ENCODE results near the gene EGFL7.

Gene EGFL7

DNA sequence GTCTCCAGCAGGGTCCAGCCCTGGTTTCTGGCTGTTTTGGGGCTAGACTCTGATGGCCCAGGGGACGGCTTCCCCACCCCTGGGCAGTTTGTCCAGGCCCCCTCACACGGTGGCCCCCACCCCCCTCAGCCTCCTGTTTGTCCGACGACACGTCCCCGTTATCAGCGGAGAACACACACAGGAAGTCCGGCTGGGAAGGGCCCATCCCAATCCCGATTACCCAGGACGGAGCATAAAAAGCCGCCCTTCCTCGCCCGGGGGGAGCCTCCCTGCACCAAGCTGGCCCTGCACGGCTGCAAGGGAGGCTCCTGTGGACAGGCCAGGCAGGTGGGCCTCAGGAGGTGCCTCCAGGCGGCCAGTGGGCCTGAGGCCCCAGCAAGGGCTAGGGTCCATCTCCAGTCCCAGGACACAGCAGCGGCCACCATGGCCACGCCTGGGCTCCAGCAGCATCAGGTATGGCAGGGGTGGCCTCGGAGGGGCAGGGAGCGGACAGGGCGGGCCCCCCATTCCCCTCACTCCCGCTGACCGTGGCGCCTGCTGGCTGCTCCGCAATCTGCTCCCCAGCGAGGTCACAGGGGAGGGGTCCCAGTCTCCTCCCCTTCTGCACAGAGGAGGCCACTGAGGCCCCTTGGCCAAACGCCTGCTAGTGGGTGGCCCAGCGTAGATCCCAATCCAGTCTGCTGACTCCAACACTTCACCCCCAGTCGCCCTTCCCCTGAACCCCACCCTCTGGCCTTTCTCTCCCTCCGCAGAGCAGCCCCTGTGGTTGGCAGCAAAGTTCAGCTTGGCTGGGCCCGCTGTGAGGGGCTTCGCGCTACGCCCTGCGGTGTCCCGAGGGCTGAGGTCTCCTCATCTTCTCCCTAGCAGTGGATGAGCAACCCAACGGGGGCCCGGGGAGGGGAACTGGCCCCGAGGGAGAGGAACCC, at the start of gene EGFL7:
Gene EGFL7, plus strand, starts transcription at position 261 of the 926 bp plus-strand sequence. CDS start 5,367 bp downstream, outside the sequence.
- no peak for DNase-seq

DNA sequence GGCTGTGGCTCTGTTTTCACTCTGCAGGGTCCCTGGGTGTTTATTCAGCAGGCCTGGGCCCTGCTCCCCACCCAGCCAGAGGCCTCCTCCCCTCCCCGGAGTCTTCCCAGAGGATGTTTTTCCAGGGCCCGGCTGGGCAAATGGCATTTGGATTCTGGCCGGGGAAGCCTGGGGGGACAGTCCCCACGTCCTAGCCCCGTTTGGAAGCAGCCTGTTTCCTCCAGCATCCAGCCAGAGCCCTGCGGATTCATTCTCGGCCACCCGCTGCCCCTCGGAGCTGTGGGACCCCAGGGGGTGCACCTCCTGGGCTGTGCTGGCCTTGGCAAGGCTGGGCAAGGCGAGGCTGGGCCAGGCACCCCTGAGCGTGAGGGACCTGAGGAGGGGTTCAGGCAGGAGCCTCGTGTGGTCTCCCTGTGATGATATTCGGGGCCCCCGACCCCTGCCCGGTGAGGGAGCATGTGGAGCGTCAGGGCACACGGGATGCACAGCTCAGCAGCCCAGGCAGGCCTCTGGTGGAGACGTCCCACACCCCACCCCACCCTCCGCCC, 48.8 kb upstream of the EGFL7 start:
- DNase-seq = no peak

DNA sequence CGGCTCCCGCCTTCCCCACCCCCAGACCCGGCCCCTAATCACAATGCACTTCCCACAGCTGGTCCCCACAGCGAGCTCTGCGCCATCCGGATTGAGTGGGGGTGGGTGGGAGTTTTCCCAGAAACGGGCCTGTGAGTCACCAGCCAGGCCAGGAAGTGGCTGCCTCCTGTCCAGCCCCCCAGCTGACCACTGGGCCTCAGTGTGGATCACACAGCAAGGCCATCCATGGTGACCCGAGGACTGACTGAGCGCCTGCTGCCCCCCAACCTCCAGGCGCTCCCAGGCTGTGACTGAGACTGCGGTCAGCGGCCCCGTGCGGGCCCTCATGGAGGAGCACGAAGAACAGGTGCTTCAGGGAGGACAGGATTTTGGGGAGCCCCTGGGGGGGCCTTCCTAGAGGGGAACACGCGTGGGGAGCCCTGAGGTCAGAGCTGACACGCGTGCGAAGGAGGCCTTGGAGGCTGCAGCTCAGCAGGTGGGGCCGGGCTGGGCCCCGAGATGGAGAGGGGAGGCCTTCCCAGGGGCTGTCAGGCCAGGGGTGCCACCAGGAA, 48.3 kb upstream of the EGFL7 start:
- no peak for DNase-seq

DNA sequence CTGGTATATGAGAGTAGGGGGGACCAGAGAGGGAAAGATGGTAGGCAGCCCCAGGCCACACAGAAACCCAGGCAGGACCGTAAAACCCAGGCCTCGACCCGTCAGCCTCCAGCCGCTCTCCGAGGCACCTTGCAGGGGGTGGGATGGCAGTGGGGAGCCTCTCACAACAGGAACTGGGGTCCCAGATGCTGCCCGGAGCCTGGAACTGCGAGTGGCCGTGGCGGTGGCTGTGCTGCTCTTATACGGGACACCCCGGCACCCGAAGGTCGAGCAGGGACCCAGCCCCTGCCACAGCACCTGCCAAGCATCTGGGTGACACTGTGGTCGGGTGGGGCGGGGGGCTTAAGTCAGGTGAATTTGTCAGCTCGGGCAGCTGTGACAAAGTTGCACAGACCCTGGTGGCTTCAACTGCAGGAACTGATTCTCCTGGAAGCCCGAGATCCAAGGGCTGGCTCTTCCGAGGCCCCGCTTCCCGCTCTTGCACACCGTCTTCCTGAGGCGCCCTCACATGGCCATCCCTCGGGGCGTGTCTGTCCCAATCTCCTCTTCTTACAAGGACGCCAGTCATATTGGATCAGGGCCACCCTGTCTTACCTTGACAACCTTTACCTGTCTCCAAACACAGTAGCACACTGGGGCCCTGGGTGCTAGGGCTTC, 47.6 kb upstream of the EGFL7 start:
- DNase-seq = no peak

DNA sequence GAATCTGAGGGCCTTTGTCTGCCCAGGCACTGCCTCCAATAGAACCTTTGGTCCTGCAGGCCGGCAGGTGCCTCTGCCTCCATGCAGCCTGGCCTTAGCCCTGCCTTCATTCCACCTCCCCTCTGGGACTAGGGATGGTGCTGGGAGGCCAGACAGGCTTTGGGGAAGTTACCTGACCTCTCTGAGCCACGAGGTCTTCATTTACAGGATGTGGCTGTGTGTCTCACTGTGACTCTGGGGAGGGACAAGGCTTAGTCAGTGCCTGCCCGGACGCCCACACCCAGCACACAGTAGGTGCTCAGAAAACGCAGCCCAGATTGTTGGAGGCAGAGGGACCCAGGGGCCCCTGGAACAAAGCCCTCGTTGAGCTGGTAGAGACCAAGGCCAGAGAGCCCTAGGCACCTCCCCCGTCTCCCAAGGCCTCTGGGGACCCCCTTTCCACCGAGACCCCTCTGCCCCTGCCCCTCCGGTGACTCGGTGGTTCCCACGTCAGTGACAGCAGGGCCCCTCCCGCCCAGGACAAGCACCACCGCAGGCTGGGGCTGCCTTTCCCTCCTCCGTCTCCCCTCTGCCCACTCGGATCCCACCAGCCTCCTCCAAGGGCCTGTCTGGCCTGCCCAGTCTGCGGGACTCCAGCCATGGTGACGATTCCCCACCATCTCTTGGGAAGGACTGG, 46.9 kb upstream of the EGFL7 start:
- DNase-seq = no peak

DNA sequence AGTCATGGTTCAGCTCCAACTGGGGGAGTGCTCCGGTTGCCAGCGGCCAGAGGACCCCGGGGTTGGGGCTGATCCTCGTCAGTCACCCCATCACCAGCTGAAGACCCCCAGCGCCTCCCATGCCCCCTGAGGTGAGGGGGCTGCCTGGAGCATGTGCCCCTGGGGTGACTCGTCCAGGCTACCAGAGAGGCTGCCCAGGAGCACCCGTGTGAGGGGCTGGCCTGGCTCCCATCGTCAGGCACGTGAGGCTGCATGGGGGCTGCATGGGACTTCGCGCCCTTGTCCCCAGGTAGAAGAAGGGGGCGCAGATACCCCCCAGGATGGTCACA, 46.4 kb upstream of the EGFL7 start:
- no peak for DNase-seq

DNA sequence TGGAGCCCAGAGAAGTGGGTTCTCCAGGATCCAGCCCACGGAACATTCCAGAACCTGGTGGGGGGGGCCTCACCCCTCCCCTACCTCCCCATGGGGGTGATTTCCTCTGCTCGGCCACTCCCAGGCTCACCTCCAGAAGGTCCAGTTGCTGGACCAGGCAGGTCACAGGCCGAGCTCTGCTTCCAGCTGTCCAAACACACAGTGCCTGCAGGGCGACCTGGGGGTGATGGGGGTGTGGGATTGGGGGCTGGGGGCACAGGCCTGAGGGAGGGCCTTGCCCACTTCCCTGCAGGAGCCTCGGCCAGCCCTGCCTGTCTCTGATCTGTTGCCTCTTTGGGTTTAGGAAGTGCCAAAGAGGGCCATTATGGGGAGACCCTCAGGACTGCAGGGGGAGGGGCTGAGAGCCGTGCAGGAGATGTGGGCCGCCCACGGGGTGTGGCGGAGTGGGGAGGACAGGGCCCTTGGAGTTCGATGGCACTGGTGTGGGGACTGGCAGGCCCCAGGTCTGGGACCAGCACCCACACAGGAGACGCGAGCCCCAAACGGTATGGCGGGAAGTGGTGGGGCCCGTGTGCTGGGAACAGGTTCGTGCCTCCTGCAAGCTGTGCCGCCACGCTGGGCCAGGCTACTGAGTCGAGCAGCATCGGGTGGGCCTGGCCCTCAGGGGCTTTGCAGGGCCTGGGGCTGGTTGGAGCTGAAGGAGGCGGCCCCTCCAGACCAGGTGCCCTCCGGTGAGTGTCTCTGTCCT, 45.6 kb upstream of the EGFL7 start:
- DNase-seq = no peak

DNA sequence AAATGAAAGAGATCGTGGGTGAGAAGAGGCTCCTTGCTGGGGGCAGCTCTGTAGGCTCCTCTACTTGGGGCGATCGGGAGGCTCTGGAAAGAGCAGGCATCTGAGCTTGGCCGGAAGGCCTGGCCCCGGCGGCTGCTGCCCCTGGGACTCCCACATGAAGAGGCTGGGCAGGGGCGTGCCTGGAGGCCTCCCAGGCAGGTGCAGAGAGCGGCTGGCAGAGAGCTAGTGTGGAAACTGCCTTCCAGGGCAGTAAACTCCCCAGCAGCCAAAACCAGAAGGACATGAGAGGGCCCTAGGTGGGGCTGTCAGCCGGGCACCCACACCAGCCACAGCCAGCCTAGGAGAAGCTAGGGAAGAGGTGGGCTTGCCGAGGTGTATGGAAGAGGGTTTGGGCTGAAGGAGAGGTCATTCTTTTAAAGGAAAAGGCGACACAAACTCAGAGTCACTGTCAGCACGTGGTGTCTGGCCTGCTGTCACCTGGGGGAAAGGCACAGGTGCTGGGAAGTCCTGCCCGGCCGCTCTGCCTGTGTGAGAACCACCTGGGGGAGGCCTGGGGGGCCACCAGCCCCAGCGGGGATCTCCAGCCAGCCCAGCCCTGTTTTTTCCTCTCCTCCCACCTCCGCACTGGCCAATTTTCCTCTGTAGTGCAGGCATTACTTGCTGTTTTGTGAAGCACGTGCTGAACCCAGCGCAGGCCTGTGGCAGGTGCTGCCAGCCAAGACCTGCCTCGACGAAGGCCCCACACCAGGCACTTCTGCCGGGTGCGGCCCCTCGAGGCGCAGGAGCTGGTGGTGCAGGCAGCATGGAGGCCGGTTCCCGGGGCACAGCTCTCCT, 44.8 kb upstream of the EGFL7 start:
- DNase-seq = no peak

DNA sequence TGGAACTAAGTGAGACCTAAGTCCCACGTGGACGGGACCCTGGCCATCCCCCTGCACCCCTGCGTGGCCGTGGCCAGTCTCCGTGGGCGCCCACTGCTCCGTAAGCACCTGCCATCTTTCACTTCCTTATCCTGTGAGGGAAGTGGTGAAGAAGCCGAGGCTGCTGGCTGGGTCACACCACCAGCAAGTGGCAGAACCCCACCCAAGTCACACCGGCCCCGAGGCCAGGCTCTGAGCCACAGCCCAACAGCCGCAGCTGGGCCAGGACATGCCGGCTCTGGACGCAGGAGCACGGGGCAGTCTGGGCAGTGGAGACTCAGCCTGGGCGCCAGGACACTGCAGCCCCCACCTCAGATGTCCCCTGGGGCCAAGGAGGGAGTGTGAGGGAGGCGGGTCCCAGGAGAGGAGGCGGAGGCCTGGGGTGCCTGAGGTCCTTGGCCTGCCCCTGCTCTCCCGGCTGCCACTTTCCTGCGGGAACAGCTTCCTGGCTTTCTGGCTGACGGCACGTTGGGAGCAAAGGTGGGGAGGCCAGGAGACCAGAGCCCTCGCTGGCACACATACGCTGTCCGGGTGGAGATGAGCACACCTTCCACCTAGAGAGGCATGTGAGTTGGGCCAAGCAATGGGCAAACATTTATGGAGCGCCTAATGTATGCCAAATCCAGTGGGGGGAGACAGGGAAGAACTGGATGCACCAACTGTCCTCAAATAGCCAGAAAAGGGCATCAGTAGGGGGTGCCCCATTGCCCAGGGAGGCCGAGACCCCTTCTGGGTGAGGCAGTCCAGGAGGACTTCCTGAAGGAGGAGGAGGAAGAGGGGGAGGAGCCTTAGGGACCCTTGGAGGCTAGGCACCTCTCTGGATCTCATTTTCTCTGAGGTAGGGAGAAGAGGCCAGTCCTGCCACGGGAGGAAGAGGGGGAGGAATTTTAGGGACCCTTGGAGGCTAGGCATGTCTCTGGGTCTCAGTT, 43.9 kb upstream of the EGFL7 start:
- no peak for DNase-seq

DNA sequence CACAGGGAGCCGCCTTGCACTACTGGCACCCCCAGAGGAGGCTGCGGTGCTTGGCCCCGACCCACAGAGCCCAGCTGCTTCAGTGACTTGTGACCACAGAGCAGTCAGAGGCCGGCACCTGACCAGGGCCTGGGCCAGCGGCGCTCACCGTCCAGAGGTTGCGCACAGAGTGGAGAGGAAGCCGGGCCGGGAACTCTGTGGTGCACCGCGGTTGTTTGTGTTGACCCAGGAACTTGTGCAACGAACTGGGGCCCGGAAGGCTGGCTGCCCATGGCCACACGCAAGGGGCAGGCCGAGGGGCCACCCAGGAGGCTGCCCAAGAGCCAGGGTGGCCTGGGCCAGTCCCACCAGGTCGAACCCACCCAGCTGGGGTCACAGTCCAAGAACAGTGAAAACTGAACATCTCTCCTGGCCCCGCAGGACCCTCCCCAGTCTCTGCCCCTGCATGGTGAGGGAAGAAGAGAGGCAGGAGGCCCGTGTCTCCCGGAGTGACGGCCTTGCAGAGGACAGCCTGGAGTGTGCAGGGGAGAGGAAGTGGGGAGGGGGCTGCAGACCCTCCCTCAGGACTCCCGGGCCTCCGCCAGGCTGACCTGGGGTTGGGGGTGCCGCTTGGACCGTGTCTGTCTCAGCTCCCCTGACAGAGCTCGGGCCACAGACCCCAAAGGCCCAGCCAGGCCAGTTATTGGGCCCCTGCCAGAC, 42.8 kb upstream of the EGFL7 start:
- no peak for DNase-seq

DNA sequence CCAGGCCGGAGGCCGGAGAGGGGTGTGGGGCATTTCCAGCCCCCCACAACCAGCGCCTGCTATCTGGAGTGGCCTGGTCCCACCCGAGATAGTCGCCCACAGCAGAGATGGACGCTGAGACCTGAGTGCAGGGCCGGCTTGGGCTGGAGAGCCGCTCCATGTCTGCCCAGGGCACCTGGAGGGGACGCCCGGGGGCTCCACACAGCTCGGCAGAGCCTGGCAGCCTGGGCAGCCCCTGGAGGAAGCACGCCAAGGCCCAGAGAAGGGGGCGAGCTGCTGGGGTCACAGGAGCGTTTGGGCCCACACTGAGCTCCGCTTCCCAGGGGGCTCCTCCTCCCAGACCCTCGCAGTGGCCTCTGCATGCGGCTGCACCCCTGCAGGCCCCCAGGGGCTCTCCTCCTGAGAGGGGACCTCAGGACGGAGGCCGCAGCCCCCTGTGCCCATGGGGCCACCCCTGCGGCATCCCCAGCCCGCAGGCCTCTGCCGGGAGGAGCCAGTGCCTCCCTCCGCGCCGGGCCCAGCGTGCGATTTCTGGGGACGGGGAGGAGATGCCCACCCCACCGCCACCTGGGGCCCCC, 42.2 kb upstream of the EGFL7 start:
- no peak for DNase-seq

DNA sequence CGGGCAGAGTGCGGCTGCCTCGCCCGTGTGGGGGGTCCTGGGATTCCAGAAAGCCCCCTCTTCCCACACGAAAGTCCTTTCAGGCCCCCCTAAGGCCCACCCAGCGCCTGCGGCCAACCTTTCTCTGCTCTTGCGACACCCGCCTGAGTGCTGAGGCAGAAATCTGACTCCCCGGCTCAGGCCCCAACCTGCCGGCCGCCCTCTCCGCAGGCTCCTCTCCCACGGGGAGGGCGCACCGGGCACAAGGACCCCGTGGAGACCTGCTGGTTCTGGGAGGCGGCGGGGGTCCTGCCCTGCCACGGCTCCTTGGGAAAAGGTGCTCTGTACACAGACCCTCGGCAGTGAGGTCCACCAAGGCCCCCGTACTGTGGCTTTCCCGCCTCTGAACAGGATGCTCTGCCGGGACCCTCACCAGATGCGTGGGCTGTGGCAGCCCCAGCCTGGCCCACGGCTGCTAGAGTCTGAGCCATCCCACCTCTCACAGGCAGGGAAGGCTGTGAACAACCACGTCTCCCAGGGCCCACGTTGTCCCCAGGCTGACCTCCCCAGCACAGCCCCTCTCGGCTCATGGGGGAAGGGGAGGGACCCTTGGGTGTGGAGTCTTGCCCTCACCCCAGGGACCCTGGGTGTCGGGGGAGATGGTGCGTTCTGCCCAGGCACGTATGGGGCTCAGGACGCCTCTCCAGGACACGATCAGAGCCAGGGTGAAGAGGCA, 41.5 kb upstream of the EGFL7 start:
- no peak for DNase-seq

DNA sequence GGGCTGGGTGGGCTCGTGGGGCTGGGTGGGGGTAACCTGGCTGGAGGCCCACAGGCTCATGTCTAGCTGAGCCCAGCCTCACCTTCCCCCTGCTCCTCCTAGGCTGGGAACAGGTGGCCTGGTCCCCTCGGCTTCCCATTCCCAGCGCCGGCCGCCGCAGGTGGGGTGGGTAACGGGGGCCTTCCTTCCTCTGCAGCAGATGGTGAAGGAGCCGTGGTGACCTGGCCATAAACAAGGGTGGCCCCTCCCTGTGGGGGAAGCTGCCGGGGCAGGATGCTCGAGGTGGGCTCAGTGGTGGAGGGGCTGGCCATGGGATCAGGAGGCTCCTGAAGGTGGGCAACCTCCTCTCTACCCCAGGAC, 41.0 kb upstream of the EGFL7 start:
- DNase-seq = no peak

DNA sequence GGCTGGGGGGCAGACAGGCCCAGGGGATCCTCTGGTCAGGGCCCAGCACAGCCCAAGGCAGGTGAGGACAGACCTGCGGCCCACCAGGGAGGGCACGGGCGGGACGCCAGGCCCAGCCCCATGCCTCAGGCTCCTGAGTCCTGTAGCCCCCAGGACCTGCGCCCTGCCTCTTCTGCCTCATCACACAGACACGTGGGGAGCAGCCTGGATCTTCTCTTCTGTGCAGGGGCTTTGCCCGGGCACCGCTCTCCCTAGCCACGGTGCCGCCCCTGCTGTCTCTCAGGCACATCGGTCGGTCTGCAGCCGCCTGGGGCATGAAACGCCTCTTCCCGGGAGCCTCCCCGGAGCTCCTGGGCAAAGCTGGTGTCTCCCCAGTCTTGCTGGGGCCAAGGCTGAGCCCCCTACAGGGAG, 40.2 kb upstream of the EGFL7 start:
- no peak for DNase-seq

DNA sequence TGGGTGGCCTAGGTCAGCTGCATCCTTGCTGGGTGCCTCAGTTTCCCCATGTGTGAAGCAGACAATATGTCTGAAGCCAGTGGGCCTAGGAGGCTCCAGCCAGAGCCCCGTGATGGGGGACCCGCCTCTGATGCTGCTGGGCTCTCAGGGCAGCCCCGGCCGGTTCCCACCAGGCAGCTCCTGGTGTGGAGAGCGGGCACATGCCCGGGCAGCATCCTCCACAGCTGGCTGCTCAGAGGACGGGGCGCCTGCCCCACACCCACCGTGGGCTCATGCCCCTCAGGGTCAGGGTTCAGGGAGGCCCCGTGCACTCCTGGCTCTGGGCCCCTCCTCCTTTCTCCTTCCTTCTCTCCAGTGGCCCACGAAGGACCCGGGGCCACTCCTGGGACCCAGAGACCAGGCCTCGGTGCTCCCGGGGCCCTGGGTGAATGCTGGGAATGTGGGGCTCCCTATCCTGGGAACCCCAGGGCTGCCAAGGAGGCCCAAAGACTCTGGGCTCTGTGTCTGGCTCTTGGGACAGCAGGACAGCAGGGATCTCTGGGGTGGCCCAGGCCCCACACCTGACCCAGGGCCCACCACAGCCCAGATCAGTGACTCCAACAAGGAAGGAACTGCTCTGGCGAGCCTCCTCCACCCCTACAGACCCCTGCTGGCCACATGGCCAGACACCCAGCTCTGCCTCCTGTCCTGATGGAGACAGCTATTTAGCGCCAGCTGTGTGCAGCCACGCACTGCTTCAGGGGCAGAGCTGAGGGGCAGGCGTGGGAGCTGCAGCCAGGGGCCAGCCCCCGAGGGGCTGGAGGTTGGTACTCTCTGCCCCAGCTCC, 39.5 kb upstream of the EGFL7 start:
- no peak for DNase-seq

DNA sequence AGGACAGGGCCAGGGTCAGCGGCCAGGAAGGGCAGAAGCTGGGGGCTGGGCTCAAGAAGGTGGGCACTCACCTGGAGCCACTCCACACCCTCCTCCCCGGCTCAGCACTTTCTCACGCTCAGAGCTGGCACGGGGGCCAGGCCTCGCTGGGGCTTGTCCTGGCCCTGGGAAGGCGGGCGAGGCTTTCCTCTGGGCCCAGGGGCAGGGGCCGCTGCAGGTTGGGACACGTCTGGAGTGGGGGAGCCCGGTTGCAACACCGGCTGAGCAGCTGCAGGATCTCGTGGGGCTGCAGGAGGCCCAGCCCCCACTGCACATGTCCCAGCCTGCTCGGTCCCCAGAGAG, 38.9 kb upstream of the EGFL7 start:
- peak; percentile 75 for DNase-seq

DNA sequence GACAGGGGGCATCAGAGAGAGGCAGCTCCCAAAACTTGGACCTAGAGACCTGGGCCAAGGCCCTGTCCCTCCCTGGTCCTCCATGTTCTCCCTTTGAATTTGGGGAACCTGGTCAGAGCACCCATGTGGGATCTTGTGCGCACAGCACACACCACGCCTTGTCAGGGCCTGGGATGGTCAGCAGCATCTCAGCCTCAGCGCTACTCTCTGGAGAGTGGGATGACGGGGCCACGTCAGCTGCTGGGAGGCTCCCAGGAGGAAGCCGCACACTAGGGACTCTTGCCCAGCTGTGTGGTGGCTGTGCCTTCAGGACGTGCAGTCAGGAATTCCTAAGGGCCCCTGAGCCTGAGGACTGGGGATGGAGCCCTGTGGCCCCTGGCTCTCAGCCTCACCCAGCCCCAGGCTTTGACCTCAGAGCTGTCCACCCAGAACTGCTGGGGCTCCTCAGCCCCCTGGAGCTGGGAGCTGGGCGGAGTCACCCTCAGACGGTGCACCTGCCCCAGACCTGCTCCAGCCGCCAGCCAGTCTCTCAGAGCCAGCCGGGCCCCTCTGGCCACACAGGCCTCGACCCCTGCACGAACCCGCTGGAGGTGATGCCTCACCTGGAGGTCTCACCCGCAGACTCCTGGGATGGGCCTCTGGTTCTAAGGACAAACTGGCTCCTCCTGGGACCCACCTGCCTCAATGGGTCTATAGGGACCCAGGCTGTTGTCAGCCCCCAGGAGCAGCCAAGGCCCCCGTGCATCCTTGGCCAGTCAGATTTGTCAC, 38.3 kb upstream of the EGFL7 start:
- no peak for DNase-seq

Data from NCI-H1105 treated with DMSO at 0.1 percent for 48 hours (cell line).